Upper lobe of right lung (tissue), 1 donor: ENCODE data around the gene CNPY1. TPM values are rescaled to one million over a fixed set of nuclear protein-coding genes. Genes with fewer than 3 reads are reported as not detected.
"Not testable (repeated sequence)": the region's sequence is repeated elsewhere in the genome, so short reads cannot be mapped to it uniquely, and the experiment has no call there.

Source experiments
- ATAC-seq: fragments of 200-7000 bp; cut with Tn5 transposase; one replicate; pipeline ENCODE4 v1.9.1; 2020; ENCODE audit warnings: mild to moderate bottlenecking, moderate library complexity
- DNase-seq: peaks from one replicate; pipeline ENCODE4 v3.0.0-alpha.2; 2020
- H3K27ac ChIP-seq: fragments of 200-600 bp; one replicate; pipeline ENCODE4 v1.8.0; 2022
- H3K27me3 ChIP-seq: fragments of 200-600 bp; one replicate; pipeline ENCODE4 v1.8.0; 2022; ENCODE audit warnings: mild to moderate bottlenecking
- H3K36me3 ChIP-seq: fragments of 200-600 bp; one replicate; pipeline ENCODE4 v1.8.0; 2022
- H3K4me1 ChIP-seq: fragments of 200-600 bp; one replicate; pipeline ENCODE4 v1.8.0; 2022
- H3K4me3 ChIP-seq: fragments of 200-600 bp; one replicate; pipeline ENCODE4 v1.8.0; 2022; ENCODE audit warnings: mild to moderate bottlenecking
- H3K9me3 ChIP-seq: fragments of 200-600 bp; one replicate; pipeline ENCODE4 v1.8.0; 2022
- intact Hi-C: fragments of 100-400 bp; cut with DNase I; formaldehyde crosslinking; loops from one replicate; pipeline ENCODE4 v1.11.0; 2022
- total RNA-seq: library from RNA; stranded (reverse); fragmentation: NEBNext Ultra II Directional; extraction: Animal tissue kit (Norgen Biotek cat#: 25700); gene quantifications from one replicate; pipeline ENCODE4 v1.2.1, GENCODE V29; 2021
- TF ChIP-seq, protein P1 (sequence below): fragments of 200-600 bp; IDR thresholded peaks from one replicate; pipeline ENCODE4 v1.8.0; 2022; ENCODE audit warnings: antibody characterized with exemption
- donor health status: DM: no; HTN: yes; CAD: no; lungs with severe emphysema.

The CNPY1 gene
- total RNA-seq, 1 donor from 2014 or later = not detected

DNA sequence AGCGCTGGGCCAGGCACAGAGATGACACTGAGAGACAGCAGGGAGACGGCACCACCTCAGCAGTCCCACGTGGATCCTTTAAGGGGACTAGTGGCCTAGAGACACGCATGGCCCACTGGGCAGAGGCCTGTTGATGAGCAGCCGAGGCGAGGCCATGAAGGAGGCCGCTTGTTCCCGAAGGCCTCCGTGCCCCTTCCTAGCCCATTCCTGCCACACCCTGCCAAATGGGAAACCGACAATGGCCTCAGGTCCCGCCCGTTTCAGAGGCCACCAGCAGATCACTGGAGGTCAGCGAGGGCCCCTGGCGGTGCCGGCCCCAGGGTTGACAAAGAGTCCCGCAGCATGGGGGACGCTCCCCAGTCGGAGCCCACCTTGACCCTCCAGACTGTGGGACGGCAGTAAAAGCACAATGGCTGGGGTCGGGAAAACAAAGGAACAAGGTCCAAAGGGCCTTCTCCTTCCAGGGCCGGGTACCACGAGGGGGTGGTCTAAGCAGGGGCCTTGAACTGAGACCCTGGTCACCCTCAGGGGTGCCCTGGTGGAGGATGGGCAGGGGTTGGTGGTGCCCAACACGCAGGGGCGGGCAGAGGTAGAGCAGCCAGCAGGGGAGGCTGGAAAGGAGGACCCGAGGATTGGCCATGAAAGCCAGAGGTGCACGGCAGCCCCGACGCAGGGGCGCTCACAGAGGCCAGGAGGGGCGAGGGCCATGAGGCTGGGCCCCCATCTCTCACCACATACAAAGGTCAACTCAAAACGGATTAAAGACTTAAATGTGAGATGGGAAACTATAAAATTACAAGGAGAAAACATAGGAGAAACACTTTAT, 19.9 kb upstream of the CNPY1 start:
- TF ChIP-seq, protein P1, sequence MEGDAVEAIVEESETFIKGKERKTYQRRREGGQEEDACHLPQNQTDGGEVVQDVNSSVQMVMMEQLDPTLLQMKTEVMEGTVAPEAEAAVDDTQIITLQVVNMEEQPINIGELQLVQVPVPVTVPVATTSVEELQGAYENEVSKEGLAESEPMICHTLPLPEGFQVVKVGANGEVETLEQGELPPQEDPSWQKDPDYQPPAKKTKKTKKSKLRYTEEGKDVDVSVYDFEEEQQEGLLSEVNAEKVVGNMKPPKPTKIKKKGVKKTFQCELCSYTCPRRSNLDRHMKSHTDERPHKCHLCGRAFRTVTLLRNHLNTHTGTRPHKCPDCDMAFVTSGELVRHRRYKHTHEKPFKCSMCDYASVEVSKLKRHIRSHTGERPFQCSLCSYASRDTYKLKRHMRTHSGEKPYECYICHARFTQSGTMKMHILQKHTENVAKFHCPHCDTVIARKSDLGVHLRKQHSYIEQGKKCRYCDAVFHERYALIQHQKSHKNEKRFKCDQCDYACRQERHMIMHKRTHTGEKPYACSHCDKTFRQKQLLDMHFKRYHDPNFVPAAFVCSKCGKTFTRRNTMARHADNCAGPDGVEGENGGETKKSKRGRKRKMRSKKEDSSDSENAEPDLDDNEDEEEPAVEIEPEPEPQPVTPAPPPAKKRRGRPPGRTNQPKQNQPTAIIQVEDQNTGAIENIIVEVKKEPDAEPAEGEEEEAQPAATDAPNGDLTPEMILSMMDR = no peak
- Histone ChIP-seq H3K36me3 (no peaks in the 10 kb centered on the region), H3K4me3 (no peak overlapping the region), H3K27me3 (peaks cover under 1% of the 10 kb centered on the region), H3K27ac (no peak overlapping the region), H3K9me3 (no peaks in the 10 kb centered on the region), H3K4me1 (no peaks in the 10 kb centered on the region)
- DNase-seq (no peak), ATAC-seq (no peak)
- intact Hi-C loops = no loop called here

DNA sequence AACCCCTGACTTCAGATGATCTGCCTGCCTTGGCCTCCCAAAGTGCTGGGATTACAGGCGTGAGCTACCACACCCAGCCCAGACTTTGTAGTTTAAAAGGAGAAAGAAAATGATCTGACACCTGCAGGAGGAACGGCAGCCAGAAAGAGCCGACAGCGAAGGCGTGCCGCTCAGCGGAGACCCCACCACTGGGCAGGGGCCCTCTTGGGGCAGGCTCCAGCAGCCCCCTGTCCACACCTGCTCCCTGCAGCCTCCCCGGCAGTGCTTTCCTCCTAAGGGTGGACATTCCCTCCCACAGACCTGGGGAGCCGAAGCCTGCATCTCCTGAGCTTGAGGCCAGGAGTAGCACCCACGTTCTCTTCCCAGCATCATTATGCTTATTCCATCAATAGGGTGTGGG, 19.2 kb upstream of the CNPY1 start:
- H3K27me3 ChIP-seq = no peaks in the 10 kb centered on the region
- no peaks in the 10 kb centered on the region for H3K4me1 ChIP-seq
- no peak overlapping the region for H3K27ac ChIP-seq
- intact Hi-C loops = no loop called here
- H3K4me3 ChIP-seq = no peak overlapping the region
- no peak for ATAC-seq
- TF ChIP-seq, protein P1 = no peak
- no peaks in the 10 kb centered on the region for H3K9me3 ChIP-seq
- H3K36me3 ChIP-seq = no peaks in the 10 kb centered on the region
- no peak for DNase-seq

DNA sequence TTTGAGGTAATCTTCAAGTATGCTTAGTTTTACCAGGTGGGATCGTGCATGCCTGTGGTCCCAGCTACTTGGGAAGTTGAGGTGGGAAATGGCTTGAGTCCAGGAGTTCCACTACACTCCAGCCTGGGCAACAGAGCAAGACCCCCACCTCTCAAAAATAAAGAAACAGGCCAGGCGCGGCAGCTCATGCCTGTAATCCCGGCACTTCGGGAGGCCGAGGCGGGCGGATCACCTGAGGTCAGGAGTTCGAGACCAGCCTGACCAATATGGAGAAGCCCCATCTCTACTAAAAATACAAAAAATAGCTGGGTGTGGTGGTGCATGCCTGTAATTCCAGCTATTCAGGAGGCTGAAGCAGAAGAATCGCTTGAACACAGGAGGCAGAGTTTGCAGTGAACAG, 16.6 kb upstream of the CNPY1 start:
- H3K4me3 ChIP-seq, H3K4me1 ChIP-seq, H3K27ac ChIP-seq, H3K36me3 ChIP-seq, ATAC-seq, intact Hi-C loops, DNase-seq, H3K27me3 ChIP-seq, H3K9me3 ChIP-seq: not testable (repeated sequence)

DNA sequence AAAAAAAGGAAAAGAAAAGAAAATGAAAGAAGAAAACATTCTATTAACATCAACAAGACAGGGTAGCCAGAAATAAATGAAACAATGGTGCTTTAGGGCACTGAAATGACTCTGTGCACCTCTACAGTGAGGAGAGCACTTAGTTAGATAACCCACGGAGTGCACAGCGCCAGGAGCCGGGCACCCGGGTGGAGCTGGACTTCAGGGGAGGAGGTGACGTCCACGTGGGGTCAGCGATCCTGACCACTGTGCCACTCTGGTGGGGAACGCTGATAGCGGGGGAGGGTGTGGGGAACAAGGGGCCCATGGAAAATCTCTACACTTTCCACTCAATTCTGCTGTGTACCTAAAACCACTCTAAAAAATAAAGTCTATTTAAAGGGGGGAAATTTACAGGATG, 15.7 kb upstream of the CNPY1 start:
- ATAC-seq = no peak
- intact Hi-C loops = no loop called here
- Histone ChIP-seq H3K27ac (no peak overlapping the region), H3K4me3 (no peak overlapping the region), H3K27me3 (no peaks in the 10 kb centered on the region), H3K9me3 (no peaks in the 10 kb centered on the region), H3K4me1 (no peaks in the 10 kb centered on the region), H3K36me3 (no peaks in the 10 kb centered on the region)
- TF ChIP-seq, protein P1 = no peak
- DNase-seq = no peak

DNA sequence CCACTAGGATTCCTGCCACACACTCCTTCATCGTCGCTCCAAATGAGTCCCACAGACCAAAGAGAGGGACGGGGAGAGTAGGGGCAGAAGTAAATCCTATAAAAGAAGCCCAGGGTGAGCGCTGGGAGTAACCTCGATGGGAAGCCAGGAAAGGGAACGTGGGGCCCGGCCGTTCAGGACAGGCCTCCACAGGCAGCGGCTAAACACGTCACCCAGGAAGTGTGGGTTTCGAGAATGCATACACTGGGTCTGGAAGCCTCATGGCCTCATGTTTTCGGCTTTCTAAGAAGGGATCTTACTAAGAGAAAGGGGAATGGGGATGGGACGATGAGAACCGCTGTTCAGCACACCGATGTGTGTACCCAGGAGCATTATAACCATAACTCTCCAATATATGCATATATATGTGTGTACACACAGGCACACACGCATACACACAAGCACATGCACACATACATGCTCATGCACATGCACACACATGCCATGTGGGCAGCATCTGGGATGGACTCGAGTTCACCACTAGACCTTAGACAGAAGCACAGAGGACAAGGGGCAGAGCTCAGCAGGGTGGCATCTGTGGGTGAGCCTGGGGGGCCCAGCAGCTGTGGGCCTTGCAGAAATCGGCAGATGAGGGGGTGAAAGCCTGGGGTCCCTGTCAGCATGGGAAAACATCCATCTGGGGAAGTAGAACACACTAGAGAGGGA, 14.8 kb upstream of the CNPY1 start:
- H3K27me3 ChIP-seq = no peaks in the 10 kb centered on the region
- H3K36me3 ChIP-seq = no peaks in the 10 kb centered on the region
- no peak overlapping the region for H3K27ac ChIP-seq
- ATAC-seq = no peak
- H3K9me3 ChIP-seq = no peaks in the 10 kb centered on the region
- no peaks in the 10 kb centered on the region for H3K4me1 ChIP-seq
- DNase-seq = no peak
- no peak overlapping the region for H3K4me3 ChIP-seq
- intact Hi-C loops = no loop called here
- TF ChIP-seq, protein P1 = no peak

DNA sequence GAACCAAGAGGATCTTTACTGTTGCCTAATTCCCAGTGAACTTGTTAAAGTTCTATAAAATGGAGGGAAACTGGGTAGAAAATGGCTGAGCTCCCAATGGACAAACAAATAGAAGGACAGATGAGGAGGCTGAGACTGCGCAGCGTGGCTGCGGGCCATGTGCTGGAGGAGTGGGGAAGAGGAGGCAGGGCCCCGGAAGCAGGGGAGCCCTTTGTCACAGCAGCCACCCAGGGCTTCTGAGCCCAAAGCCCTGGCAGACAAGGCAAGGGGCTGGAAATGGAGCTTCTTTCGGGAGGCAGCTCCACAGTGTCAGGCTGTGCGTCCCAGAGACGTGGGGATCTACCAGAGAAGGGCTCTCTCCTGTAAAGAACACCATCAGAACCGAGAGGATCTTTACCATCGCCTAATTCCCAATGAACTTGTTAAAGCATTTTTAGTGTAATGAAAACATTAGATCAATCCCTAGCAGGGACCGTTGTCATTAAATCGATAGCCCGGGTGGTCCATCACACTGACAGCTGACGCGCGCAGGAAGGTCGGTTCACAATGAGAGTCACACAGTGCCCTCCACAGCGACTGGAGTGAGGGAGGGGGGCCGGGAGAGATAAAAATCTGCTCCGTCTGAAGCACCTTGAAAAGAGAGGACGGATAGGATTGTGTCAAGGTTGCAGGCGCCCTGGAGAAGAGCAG, 14.0 kb upstream of the CNPY1 start:
- Histone ChIP-seq H3K27ac (no peak overlapping the region), H3K36me3 (no peaks in the 10 kb centered on the region), H3K27me3 (no peaks in the 10 kb centered on the region), H3K4me1 (no peaks in the 10 kb centered on the region), H3K9me3 (no peaks in the 10 kb centered on the region), H3K4me3 (no peak overlapping the region)
- DNase-seq (no peak), ATAC-seq (no peak)
- TF ChIP-seq, protein P1 = no peak
- intact Hi-C loops = no loop called here
